Measurements from ENCODE around the gene SLC6A2.

GRCh38 chr16:55698331-55698730 lies 42.5 kb downstream of the SLC6A2 start:
- TF ChIP-seq SPI1 (IDR thresholded peaks at IDR 0.05; ENCODE audit: low read depth, low read length) (no peak), POLR2A (IDR thresholded peaks at IDR 0.05; ENCODE audit: low read depth, low read length) (no peak), POLR2AphosphoS5 (IDR thresholded peaks at IDR 0.05; ENCODE audit: low read depth, low read length) (no peak), TAF1 (IDR thresholded peaks at IDR 0.05; ENCODE audit: low read depth, low read length) (no peak)
